Measurements from ENCODE around the gene PRCC.
"Not testable (repeated sequence)": the region's sequence is repeated elsewhere in the genome, so short reads cannot be mapped to it uniquely, and the experiment has no call there.

PRCC gene

DNA sequence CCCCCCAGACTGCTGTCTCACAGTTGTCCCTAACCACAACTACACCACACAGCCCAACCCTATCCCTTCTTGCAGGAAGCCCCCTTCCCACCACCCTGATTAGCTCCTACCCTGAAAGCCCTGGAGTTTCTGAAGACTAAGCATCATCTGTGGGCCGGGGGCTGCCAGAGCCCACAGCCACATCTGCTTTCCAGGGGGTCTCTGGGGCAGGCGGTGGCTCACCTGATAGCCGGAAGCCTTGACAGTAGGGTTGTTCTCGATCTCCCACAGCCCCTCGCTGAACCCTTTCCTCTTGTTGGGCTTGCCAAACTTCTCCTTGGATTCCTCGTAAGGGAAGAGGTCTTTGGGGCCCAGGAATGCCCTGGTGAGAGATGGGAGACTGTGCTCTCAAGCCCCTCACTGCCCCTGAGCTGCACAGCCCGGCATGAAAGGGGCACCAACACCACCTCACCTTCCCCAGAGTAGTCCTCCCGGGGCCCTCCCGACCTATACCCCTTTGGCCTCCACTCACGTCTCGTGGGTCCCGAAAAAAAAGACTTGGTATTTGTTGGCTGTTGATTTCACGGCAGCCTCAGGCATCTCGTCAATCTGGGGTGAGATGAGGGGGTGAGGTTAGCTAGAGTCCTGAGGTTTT lies 22.4 kb upstream of the PRCC start:
- DNase-seq, result no peak

- DNase-seq, result no peak
Measured at GRCh38 chr1:156745881-156746280, 21.5 kb upstream of the PRCC start.

DNA sequence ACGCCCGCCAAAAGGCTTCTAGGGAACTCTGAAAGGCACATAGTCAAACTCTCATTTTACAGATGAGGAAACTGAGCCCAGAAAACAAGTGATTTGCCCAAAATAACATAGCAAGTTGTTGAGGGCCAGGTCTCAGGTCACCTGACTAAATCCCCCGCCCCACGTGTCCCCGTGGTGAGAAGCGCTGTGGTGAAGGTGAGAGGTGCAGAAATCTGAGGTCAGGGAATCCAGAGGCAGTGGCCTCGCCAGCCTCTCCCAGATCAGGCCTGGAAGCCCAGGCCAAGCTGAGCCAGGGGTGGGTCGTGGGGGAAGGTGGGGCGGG lies 21.0 kb upstream of the PRCC start:
- DNase-seq, result no peak

DNA sequence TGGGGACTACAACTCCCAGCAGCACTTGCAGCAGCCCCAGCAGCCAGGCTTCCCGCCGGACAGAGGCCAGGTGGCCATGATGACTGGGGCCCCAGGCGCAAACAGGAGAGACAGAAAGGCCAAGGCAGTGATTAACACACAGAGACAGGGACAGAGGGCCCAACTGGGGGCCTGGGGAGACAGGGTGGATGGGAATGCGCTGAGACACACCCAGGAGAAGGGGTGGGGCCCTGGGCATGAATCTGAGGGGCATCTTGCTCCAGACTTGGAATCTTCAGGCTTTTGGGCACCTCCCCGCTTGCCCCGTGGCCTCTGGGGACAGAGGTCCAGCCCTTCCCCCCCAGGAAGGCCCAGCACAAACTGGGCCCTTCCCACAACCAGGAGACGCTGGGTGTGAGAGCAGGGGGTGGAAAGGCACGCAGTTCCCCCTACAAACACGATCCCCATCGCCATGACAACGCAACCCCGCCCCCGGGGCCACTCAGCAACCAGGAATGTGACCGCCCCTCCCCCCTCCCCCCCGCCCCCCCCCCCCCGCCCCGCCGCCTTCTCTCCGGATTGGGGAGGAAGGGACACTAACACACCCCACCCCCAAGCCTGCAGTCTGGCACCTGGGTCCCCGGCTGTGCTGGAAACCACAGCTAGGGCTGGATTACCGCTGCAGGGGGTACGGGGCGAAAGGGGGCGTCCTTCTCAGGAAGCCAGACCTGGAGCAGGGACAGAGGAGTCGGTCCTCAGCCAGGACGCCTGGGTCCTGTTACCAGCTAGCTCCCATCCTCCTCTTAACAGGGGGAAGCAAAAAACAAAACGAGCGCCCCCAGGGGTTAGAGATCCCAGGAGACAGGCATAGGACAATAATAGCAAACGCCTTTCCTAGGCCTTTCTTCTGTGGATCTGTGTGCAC lies 20.4 kb upstream of the PRCC start:
- DNase-seq, result peak; percentile 67 to 74

- DNase-seq, result peak in 1 of 2 experiments; percentile 29
Measured at GRCh38 chr1:156747742-156748669, 19.3 kb upstream of the PRCC start.

DNA sequence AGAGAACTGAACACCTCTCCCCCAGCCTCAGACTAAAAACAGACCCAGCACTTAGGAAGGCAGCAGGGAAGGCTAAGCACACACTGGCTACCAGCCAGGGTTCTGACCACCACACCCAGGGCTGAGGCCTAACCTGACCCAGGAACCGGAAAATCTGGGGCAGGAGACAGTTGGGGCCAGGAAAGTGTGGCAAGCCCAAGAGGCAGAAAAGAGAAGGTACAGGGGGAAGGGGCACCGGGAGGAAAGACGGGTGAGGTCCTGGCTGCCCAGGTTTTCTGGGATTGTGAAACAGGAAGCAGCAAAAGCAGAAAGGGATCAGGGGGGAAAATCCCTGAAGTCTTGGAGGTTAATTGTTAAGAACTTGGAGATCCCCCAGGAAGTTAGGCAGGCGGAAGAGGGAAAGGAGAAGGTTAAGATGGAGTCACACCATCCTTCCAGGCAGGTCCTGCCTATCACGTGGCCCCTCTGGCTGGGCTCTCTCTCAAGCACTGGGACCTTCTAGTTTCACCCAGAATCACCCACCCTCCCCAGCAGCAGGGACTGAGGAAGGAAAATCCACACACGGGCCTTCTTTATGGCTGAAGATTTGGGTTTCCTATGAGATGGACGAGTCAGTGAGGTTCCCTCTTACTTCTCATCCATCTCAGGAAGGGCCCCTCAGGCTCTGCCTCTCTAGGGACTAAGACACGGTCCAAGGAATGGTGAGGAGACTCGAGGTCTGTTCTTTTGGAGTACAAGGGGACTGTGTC lies 18.5 kb upstream of the PRCC start:
- DNase-seq, result peak; percentile 39 to 40

GRCh38 chr1:156749419-156750118 lies 17.8 kb upstream of the PRCC start:
- peak in 1 of 2 experiments; percentile 33 for DNase-seq

- DNase-seq, result peak; percentile 74
Measured at GRCh38 chr1:156750191-156750672, 17.1 kb upstream of the PRCC start.

- DNase-seq, result peak; percentile 61 to 69
Measured at GRCh38 chr1:156750711-156751450, 16.5 kb upstream of the PRCC start.

DNA sequence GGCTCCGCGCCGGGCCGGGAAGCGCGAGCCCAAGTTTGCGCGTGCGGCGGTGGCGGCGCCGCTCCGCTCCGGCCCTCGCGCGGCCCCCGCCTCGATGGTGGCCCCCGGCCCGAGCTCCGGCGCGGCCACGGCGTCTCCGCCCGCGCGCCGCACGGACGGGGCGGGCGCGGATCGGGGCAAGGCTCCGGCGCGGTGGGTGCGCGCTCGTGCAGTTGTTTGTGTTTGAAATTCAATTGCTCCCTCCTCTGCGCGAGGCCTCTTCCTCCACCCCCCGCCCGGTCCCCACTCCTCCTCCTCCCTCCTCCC lies 15.9 kb upstream of the PRCC start, which contains the start of gene HDGF:
Gene HDGF, minus strand, starts transcription at position 225 of the 306 bp plus-strand sequence. CDS start 246 bp downstream, outside the sequence.
- no peak for DNase-seq

DNA sequence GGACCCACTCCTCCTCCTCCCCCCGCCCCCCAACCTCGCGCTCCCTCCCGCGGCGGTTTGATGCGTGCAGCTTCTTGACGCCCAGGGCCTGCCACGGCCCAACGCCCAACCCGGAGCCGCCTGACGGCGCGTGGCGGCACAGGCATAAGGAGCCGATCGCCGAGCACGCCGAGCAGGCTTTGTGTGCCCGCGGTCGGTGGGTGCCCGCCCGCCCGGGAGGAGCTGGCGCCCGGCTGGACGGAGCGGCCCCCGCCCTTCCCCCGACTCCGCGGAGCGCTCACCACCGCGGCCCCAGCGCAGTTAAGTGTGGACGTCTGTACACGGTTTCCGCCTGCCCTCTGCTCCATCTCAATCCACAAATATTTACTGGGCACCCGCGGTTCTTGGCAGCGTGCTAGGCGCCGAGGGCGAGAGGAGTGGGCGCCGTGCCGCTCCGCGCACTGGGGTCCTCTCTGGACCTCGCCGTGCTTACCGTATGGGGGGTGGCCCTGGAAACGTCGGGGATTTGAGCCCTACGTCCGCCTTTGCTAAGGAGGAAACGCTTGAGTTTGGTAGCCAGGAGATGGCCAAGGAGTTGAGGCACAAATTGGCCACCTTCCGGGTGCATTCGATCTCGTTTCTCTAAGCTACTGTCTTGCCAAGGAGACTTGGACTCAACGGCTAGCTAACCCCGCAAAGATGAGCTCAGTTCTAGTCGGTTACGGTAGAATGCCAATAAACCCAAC lies 15.4 kb upstream of the PRCC start:
- peak; percentile 98 for DNase-seq

GRCh38 chr1:156752843-156753482 lies 14.4 kb upstream of the PRCC start:
- no peak for DNase-seq

- DNase-seq, result no peak
Measured at GRCh38 chr1:156754219-156754618, 13.1 kb upstream of the PRCC start.

- DNase-seq, result no peak
Measured at GRCh38 chr1:156755527-156755950, 11.8 kb upstream of the PRCC start.

- DNase-seq, result no peak
Measured at GRCh38 chr1:156756355-156756754, 11.0 kb upstream of the PRCC start.

DNA sequence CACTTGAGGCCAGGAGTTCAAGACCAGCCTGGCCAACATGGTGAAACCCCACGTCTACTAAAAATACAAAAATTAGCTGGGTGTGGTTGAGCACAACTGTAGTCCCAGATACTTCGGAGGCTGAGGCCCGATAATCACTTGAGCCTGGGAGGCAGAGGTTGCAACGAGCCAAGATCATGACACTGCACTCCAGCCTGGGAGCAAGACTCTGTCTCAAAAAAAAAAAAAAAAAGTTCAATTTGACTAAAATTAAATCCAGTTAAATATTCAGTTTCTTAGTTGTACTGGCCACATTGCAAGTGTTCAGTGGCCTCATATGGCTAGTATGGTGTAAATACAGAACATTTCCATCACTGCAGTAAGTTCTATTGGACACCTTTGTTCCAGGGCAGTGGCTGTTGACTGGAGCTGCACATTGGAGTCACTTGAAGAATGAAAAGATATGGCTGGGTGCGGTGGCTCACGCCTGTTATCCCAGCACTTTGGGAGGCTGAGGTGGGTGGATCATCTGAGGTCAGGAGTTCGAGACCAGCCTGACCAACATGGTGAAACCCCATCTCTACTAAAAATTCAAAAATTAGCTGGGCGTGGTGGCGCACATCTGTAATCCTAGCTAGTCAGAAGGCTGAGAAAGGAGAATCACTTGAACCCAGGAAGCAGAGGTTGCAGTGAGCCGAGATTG lies 9.6 kb upstream of the PRCC start:
- DNase-seq, result not testable (repeated sequence)

GRCh38 chr1:156760092-156760795 lies 7.1 kb upstream of the PRCC start:
- DNase-seq, result no peak

DNA sequence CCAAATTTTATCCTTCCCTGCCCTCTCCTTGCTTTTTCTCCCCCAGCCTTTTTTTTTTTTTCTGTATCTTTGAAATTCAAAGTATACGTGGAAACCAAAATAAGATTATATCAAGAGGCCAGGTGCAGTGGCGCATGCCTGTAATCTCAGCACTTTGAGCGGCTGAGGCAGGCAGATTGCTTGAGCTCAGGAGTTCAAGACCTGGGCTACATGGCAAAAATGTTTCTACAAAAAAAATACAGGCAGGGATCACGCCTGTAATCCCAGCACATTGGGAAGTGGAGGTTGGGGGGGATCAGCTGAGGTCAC lies 6.6 kb upstream of the PRCC start:
- no peak for DNase-seq

- DNase-seq, result not testable (repeated sequence)
Measured at GRCh38 chr1:156765136-156765535, 2.2 kb upstream of the PRCC start.
